Thyroid gland (tissue), 4 donors: ENCODE measurements around the gene NUBPL.

Experiments
- POLR2A ChIP-seq, 2 donors: fragments of 450-650 bp; IDR thresholded peaks; one replicate each; pipeline ENCODE4 v1.6.1; 2017; ENCODE audit warnings: antibody characterized with exemption in 2 of 2, mild to moderate bottlenecking in 2 of 2, moderate library complexity in 1 of 2
- TF ChIP-seq, protein P1 (sequence below), 6 experiments: fragments of 200-600 bp in 3 of 6; fragments of 450-650 bp in 3 of 6; sonication (generic) in 3 of 6; IDR thresholded peaks; one replicate each; pipeline ENCODE4 v1.5.1; 2016 to 2019; ENCODE audit warnings: antibody characterized with exemption in 6 of 6, mild to moderate bottlenecking in 2 of 6, inconsistent platforms in 1 of 6, moderate library complexity in 1 of 6

- TF ChIP-seq, protein P1, sequence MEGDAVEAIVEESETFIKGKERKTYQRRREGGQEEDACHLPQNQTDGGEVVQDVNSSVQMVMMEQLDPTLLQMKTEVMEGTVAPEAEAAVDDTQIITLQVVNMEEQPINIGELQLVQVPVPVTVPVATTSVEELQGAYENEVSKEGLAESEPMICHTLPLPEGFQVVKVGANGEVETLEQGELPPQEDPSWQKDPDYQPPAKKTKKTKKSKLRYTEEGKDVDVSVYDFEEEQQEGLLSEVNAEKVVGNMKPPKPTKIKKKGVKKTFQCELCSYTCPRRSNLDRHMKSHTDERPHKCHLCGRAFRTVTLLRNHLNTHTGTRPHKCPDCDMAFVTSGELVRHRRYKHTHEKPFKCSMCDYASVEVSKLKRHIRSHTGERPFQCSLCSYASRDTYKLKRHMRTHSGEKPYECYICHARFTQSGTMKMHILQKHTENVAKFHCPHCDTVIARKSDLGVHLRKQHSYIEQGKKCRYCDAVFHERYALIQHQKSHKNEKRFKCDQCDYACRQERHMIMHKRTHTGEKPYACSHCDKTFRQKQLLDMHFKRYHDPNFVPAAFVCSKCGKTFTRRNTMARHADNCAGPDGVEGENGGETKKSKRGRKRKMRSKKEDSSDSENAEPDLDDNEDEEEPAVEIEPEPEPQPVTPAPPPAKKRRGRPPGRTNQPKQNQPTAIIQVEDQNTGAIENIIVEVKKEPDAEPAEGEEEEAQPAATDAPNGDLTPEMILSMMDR (IDR thresholded peaks at IDR 0.05) = no peak
- TF ChIP-seq POLR2A (IDR thresholded peaks at IDR 0.05) = no peak
These were observed 275.8 kb downstream of the NUBPL start for GRCh38 chr14:31837031-31837430.
